ENCODE results near the gene MED7. TPM values are rescaled to one million over a fixed set of nuclear protein-coding genes. Genes with fewer than 3 reads are reported as not detected.

The MED7 gene
- total and polyA plus RNA-seq, 2 of the 13 experiments (the other 11 are each of a cell fraction or from before 2014, with no cell fraction given), result 9.2 to 9.4 TPM

DNA sequence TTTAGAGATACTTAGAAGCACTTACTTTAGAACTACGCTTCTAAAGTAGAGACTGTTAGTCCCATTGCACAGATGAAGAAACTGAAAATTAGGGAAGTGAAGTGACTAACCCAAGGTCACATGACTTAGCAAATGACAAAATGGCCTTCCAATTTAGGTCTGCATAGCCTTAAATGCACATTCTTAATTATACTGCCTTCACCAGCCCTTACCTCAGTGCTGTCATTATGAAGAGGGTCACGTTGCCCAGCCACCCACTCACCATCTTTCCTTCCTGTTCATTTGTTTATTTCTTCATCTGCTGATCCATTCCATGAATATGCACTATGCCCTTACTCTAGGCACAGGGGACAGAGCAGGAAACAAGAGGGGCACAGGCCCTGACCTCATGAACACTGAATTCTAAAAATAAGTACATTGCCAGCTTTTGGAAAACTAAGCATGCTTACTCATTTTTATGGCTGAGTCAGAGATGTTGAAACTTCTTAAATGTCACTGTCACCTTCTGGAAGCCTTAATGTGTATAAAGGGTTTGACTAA lies 42.5 kb downstream of the MED7 start (continued):
- TF ChIP-seq, protein P1, sequence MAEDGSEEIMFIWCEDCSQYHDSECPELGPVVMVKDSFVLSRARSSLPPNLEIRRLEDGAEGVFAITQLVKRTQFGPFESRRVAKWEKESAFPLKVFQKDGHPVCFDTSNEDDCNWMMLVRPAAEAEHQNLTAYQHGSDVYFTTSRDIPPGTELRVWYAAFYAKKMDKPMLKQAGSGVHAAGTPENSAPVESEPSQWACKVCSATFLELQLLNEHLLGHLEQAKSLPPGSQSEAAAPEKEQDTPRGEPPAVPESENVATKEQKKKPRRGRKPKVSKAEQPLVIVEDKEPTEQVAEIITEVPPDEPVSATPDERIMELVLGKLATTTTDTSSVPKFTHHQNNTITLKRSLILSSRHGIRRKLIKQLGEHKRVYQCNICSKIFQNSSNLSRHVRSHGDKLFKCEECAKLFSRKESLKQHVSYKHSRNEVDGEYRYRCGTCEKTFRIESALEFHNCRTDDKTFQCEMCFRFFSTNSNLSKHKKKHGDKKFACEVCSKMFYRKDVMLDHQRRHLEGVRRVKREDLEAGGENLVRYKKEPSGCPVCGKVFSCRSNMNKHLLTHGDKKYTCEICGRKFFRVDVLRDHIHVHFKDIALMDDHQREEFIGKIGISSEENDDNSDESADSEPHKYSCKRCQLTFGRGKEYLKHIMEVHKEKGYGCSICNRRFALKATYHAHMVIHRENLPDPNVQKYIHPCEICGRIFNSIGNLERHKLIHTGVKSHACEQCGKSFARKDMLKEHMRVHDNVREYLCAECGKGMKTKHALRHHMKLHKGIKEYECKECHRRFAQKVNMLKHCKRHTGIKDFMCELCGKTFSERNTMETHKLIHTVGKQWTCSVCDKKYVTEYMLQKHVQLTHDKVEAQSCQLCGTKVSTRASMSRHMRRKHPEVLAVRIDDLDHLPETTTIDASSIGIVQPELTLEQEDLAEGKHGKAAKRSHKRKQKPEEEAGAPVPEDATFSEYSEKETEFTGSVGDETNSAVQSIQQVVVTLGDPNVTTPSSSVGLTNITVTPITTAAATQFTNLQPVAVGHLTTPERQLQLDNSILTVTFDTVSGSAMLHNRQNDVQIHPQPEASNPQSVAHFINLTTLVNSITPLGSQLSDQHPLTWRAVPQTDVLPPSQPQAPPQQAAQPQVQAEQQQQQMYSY (CRISPR knock-in tag; IDR thresholded peaks at IDR 0.05), result no peak
- TF ChIP-seq MEF2D (CRISPR knock-in tag; IDR thresholded peaks at IDR 0.05) (peak; percentile 97), MAFK (conservative IDR thresholded peaks at IDR 0.05 in 1 of 2, IDR thresholded peaks at IDR 0.05 in 1 of 2; ENCODE audit: low read length in 2 of 2) (peak in 1 of 2 experiments; percentile 15; a peak in 1 of 4 replicates), RARA (CRISPR knock-in tag; IDR thresholded peaks at IDR 0.05) (peak; percentile 48; the same call in 1 of the 2 replicates), SMAD1 (CRISPR knock-in tag; IDR thresholded peaks at IDR 0.05; ENCODE audit: borderline replicate concordance, low read depth) (no peak), SAP130 (CRISPR knock-in tag; IDR thresholded peaks at IDR 0.05; ENCODE audit: low read depth) (peak; percentile 23; the same call in 1 of the 2 replicates), GPN1 (CRISPR knock-in tag; IDR thresholded peaks at IDR 0.05; ENCODE audit: borderline replicate concordance) (no peak), ASH2L (IDR thresholded peaks at IDR 0.05; ENCODE audit: insufficient read length, low read depth, low read length) (no peak), ZNF629 (CRISPR knock-in tag; conservative IDR thresholded peaks at IDR 0.05) (peak; percentile 50), ATF1 (CRISPR knock-in tag; IDR thresholded peaks at IDR 0.05) (no peak), PITX1 (CRISPR knock-in tag; IDR thresholded peaks at IDR 0.05) (no peak)
- TF ChIP-seq, protein P2, sequence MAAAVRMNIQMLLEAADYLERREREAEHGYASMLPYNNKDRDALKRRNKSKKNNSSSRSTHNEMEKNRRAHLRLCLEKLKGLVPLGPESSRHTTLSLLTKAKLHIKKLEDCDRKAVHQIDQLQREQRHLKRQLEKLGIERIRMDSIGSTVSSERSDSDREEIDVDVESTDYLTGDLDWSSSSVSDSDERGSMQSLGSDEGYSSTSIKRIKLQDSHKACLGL (CRISPR knock-in tag; IDR thresholded peaks at IDR 0.05), result no peak
- TF ChIP-seq, protein P3, sequence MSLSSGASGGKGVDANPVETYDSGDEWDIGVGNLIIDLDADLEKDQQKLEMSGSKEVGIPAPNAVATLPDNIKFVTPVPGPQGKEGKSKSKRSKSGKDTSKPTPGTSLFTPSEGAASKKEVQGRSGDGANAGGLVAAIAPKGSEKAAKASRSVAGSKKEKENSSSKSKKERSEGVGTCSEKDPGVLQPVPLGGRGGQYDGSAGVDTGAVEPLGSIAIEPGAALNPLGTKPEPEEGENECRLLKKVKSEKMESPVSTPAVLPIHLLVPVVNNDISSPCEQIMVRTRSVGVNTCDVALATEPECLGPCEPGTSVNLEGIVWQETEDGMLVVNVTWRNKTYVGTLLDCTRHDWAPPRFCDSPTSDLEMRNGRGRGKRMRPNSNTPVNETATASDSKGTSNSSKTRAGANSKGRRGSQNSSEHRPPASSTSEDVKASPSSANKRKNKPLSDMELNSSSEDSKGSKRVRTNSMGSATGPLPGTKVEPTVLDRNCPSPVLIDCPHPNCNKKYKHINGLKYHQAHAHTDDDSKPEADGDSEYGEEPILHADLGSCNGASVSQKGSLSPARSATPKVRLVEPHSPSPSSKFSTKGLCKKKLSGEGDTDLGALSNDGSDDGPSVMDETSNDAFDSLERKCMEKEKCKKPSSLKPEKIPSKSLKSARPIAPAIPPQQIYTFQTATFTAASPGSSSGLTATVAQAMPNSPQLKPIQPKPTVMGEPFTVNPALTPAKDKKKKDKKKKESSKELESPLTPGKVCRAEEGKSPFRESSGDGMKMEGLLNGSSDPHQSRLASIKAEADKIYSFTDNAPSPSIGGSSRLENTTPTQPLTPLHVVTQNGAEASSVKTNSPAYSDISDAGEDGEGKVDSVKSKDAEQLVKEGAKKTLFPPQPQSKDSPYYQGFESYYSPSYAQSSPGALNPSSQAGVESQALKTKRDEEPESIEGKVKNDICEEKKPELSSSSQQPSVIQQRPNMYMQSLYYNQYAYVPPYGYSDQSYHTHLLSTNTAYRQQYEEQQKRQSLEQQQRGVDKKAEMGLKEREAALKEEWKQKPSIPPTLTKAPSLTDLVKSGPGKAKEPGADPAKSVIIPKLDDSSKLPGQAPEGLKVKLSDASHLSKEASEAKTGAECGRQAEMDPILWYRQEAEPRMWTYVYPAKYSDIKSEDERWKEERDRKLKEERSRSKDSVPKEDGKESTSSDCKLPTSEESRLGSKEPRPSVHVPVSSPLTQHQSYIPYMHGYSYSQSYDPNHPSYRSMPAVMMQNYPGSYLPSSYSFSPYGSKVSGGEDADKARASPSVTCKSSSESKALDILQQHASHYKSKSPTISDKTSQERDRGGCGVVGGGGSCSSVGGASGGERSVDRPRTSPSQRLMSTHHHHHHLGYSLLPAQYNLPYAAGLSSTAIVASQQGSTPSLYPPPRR (CRISPR knock-in tag; IDR thresholded peaks at IDR 0.05; ENCODE audit: borderline replicate concordance), result no peak
- TF ChIP-seq, protein P4, sequence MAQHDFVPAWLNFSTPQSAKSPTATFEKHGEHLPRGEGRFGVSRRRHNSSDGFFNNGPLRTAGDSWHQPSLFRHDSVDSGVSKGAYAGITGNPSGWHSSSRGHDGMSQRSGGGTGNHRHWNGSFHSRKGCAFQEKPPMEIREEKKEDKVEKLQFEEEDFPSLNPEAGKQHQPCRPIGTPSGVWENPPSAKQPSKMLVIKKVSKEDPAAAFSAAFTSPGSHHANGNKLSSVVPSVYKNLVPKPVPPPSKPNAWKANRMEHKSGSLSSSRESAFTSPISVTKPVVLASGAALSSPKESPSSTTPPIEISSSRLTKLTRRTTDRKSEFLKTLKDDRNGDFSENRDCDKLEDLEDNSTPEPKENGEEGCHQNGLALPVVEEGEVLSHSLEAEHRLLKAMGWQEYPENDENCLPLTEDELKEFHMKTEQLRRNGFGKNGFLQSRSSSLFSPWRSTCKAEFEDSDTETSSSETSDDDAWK (CRISPR knock-in tag; IDR thresholded peaks at IDR 0.05), result no peak
- TF ChIP-seq, protein P5, sequence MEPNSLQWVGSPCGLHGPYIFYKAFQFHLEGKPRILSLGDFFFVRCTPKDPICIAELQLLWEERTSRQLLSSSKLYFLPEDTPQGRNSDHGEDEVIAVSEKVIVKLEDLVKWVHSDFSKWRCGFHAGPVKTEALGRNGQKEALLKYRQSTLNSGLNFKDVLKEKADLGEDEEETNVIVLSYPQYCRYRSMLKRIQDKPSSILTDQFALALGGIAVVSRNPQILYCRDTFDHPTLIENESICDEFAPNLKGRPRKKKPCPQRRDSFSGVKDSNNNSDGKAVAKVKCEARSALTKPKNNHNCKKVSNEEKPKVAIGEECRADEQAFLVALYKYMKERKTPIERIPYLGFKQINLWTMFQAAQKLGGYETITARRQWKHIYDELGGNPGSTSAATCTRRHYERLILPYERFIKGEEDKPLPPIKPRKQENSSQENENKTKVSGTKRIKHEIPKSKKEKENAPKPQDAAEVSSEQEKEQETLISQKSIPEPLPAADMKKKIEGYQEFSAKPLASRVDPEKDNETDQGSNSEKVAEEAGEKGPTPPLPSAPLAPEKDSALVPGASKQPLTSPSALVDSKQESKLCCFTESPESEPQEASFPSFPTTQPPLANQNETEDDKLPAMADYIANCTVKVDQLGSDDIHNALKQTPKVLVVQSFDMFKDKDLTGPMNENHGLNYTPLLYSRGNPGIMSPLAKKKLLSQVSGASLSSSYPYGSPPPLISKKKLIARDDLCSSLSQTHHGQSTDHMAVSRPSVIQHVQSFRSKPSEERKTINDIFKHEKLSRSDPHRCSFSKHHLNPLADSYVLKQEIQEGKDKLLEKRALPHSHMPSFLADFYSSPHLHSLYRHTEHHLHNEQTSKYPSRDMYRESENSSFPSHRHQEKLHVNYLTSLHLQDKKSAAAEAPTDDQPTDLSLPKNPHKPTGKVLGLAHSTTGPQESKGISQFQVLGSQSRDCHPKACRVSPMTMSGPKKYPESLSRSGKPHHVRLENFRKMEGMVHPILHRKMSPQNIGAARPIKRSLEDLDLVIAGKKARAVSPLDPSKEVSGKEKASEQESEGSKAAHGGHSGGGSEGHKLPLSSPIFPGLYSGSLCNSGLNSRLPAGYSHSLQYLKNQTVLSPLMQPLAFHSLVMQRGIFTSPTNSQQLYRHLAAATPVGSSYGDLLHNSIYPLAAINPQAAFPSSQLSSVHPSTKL (CRISPR knock-in tag; IDR thresholded peaks at IDR 0.05), result peak; percentile 16; the same call in 1 of the 2 replicates
